ENCODE data around the gene HSPA12A. TPM values are rescaled to one million over a fixed set of nuclear protein-coding genes. Genes with fewer than 3 reads are reported as not detected.

The HSPA12A gene
- polyA plus RNA-seq, 1 donor (not counting 4 experiments of a cell fraction or from before 2014, with no cell fraction given): 8.1 TPM

GRCh38 chr10:116785867-116786266 lies 43.5 kb upstream of the HSPA12A start:
- Histone ChIP-seq H3K27ac (ENCODE audit: control insufficient read depth, insufficient read depth, low read length) (no peak overlapping the region), H3K9me1 (ENCODE audit: control insufficient read depth, extremely low read depth, insufficient read depth, low read length) (no peaks in the 10 kb centered on the region), H2AFZ (ENCODE audit: control insufficient read depth, low read length) (no peak overlapping the region), H3K79me2 (ENCODE audit: control insufficient read depth, insufficient read depth, low read length) (no peaks in the 10 kb centered on the region), H3K4me2 (ENCODE audit: control insufficient read depth, extremely low read depth, insufficient read depth, low read depth, low read length) (no peak overlapping the region), H3K36me3 (ENCODE audit: control insufficient read depth in 2 of 2, extremely low read depth in 1 of 2, insufficient read depth in 2 of 2, low read length in 2 of 2) (no peaks in the 10 kb centered on the region), H3K4me3 (ENCODE audit: control insufficient read depth in 2 of 3, extremely low read depth in 1 of 3, insufficient read depth in 2 of 3, low read depth in 1 of 3, low read length in 3 of 3) (no peak overlapping the region), H3K9ac (ENCODE audit: control insufficient read depth, extremely low read depth, insufficient read depth, low read length) (no peak overlapping the region), H4K20me1 (ENCODE audit: control insufficient read depth, extremely low read depth, insufficient read depth, low read length) (no peaks in the 10 kb centered on the region), H3K9me3 (ENCODE audit: control insufficient read depth, low read depth, low read length) (no peaks in the 10 kb centered on the region), H3K4me1 (ENCODE audit: control insufficient read depth, extremely low read depth, insufficient read depth, low read length) (no peaks in the 10 kb centered on the region), H3K27me3 (ENCODE audit: control insufficient read depth, extremely low read depth, insufficient read depth, low read length) (peaks cover 3% of the 10 kb centered on the region)
- FAIRE-seq: no peak
- TF ChIP-seq EZH2 (IDR thresholded peaks at IDR 0.05; ENCODE audit: low read length): no peak
- TF ChIP-seq, protein P1, sequence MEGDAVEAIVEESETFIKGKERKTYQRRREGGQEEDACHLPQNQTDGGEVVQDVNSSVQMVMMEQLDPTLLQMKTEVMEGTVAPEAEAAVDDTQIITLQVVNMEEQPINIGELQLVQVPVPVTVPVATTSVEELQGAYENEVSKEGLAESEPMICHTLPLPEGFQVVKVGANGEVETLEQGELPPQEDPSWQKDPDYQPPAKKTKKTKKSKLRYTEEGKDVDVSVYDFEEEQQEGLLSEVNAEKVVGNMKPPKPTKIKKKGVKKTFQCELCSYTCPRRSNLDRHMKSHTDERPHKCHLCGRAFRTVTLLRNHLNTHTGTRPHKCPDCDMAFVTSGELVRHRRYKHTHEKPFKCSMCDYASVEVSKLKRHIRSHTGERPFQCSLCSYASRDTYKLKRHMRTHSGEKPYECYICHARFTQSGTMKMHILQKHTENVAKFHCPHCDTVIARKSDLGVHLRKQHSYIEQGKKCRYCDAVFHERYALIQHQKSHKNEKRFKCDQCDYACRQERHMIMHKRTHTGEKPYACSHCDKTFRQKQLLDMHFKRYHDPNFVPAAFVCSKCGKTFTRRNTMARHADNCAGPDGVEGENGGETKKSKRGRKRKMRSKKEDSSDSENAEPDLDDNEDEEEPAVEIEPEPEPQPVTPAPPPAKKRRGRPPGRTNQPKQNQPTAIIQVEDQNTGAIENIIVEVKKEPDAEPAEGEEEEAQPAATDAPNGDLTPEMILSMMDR (optimal IDR thresholded peaks at IDR 0.05 in 1 of 3, IDR thresholded peaks at IDR 0.05 in 1 of 3, conservative IDR thresholded peaks at IDR 0.05 in 1 of 3; ENCODE audit: extremely low read depth in 1 of 3, insufficient read depth in 2 of 3, low read length in 3 of 3): no peak
- DNase-seq (ENCODE audit: low read depth, low spot score): no peak
- dilution Hi-C loops (cut with MboI; ENCODE audit: extremely low pct_ligation_motif_present, low sequenced_read_pairs): no loop called here

GRCh38 chr10:116785282-116785681 lies 42.9 kb upstream of the HSPA12A start:
- TF ChIP-seq, protein P1 (optimal IDR thresholded peaks at IDR 0.05 in 1 of 3, IDR thresholded peaks at IDR 0.05 in 1 of 3, conservative IDR thresholded peaks at IDR 0.05 in 1 of 3; ENCODE audit: extremely low read depth in 1 of 3, insufficient read depth in 2 of 3, low read length in 3 of 3): no peak
- TF ChIP-seq EZH2 (IDR thresholded peaks at IDR 0.05; ENCODE audit: low read length): no peak
- H3K9me3 ChIP-seq (ENCODE audit: control insufficient read depth, low read depth, low read length): no peaks in the 10 kb centered on the region
- H3K9ac ChIP-seq (ENCODE audit: control insufficient read depth, extremely low read depth, insufficient read depth, low read length): no peak overlapping the region
- H3K4me2 ChIP-seq (ENCODE audit: control insufficient read depth, extremely low read depth, insufficient read depth, low read depth, low read length): no peak overlapping the region
- peaks cover 3% of the 10 kb centered on the region for H3K27me3 ChIP-seq (ENCODE audit: control insufficient read depth, extremely low read depth, insufficient read depth, low read length)
- no peak overlapping the region for H3K27ac ChIP-seq (ENCODE audit: control insufficient read depth, insufficient read depth, low read length)
- dilution Hi-C loops (cut with MboI; ENCODE audit: extremely low pct_ligation_motif_present, low sequenced_read_pairs): no loop called here
- H3K4me3 ChIP-seq (ENCODE audit: control insufficient read depth in 2 of 3, extremely low read depth in 1 of 3, insufficient read depth in 2 of 3, low read depth in 1 of 3, low read length in 3 of 3): no peak overlapping the region
- no peaks in the 10 kb centered on the region for H4K20me1 ChIP-seq (ENCODE audit: control insufficient read depth, extremely low read depth, insufficient read depth, low read length)
- H2AFZ ChIP-seq (ENCODE audit: control insufficient read depth, low read length): no peak overlapping the region
- H3K79me2 ChIP-seq (ENCODE audit: control insufficient read depth, insufficient read depth, low read length): no peaks in the 10 kb centered on the region
- DNase-seq (ENCODE audit: low read depth, low spot score) (no peak), FAIRE-seq (no peak)
- no peaks in the 10 kb centered on the region for H3K36me3 ChIP-seq (ENCODE audit: control insufficient read depth in 2 of 2, extremely low read depth in 1 of 2, insufficient read depth in 2 of 2, low read length in 2 of 2)
- no peaks in the 10 kb centered on the region for H3K9me1 ChIP-seq (ENCODE audit: control insufficient read depth, extremely low read depth, insufficient read depth, low read length)
- no peaks in the 10 kb centered on the region for H3K4me1 ChIP-seq (ENCODE audit: control insufficient read depth, extremely low read depth, insufficient read depth, low read length)

Measured in keratinocyte (primary cell).